ENCODE results near the gene EFCAB6. TPM values are rescaled to one million over a fixed set of nuclear protein-coding genes. Genes with fewer than 3 reads are reported as not detected.

Gene EFCAB6
- total RNA-seq, 1 donor from 2014 or later: 1.8 TPM

DNA sequence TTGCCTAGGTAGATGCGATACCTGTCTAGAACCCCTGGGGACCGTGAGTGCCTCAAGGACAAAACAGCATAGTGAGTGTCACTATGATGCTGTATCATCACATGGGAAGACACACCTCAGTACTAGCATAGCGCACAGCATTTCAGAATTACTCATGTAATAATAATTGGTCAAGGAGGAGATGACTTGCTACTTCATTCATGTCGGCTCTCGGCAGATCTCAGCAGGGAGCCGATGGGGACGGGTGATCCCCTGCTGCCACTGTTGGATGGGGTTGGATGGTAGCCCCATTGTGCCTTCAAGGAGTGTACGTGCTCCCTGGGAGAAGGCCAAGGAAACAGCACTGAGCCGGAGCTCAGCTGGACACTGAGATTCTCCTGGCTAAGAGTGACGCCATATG is 186.9 kb downstream of the EFCAB6 start:
- intact Hi-C loops (cut with micrococcal nuclease): no loop called here
- no peaks in the 10 kb centered on the region for H3K27me3 ChIP-seq (ENCODE audit: low read depth)

DNA sequence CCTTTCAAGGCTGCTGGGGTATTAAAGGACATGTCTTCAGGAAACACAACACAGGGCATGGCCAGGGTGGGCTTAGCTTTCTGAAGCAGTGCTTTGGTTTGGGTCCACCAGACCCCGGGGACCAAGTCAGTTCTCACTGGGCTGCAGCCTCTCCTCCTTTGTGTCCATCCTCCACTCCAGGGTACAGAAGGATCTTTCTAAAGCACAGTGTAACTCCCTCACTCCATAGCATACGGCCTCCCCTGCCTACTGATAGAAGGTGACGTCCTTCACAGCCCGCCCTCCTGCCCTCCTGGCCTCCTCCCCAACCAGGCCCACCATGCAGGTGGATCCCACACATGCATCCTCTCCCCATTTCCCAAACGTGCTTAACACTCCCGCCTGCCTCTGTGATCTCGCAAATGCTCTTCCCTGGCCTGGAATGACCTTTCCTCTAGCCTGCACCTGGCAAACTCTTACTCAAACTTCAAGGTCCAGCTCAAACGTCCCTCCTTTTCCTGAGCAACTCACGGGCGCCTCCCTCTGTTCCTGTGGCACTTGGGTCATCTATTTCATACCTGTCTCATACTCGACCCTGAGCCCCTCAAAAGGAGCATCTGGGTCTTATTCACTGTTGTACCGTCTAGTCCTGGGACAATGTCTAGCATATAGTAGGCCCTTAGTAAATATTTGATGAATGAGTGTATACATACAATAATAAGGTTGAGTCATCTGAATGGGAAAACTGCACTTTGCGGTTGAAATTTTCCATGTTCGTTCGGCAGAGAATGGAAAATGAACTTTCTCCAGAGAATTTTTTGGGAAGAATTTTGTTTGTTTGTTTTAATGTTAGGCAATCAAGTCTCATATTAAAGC is 187.7 kb downstream of the EFCAB6 start:
- Histone ChIP-seq H3K27me3 (ENCODE audit: low read depth) (no peaks in the 10 kb centered on the region), H3K4me1 (no peaks in the 10 kb centered on the region), H3K36me3 (peaks cover 4% of the 10 kb centered on the region), H3K27ac (replicated peaks) (no peak overlapping the region), H3K4me3 (no peak overlapping the region), H3K9me3 (replicated peaks) (peaks cover 7% of the 10 kb centered on the region)
- TF ChIP-seq CTCF (IDR thresholded peaks at IDR 0.05; ENCODE audit: borderline replicate concordance): no peak
- DNase-seq: no peak
- intact Hi-C loops (cut with micrococcal nuclease): no loop called here

More for the DNA sequence above, 186.9 kb downstream of the EFCAB6 start:
- H3K9me3 ChIP-seq (replicated peaks): peaks cover 2% of the 10 kb centered on the region
- no peak for TF ChIP-seq CTCF (IDR thresholded peaks at IDR 0.05; ENCODE audit: borderline replicate concordance)
- no peak overlapping the region for H3K27ac ChIP-seq (replicated peaks)
- H3K4me1 ChIP-seq: no peaks in the 10 kb centered on the region
- no peak overlapping the region for H3K4me3 ChIP-seq
- H3K36me3 ChIP-seq: no peaks in the 10 kb centered on the region
- DNase-seq: no peak

DNA sequence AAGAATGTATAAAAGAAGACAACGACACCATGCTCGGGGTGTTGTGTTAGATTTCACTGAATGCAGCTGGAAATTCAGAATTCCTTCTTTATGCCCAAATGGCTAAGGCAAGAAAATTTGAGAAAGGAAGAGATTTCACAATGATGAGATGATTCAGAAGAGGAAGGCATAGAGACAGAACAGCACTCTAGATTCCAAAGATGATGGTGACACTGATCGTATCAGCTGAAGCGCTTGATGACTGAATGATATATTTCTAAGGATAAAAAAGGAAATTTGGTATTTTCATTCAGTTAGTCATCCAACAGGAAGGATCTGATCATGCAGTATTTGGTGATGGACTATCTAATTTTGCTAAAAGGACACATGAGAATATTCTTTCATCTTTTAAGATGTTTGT is 189.2 kb downstream of the EFCAB6 start:
- Histone ChIP-seq H3K4me1 (no peaks in the 10 kb centered on the region), H3K36me3 (peaks cover 4% of the 10 kb centered on the region), H3K27ac (replicated peaks) (no peak overlapping the region), H3K27me3 (ENCODE audit: low read depth) (no peaks in the 10 kb centered on the region), H3K4me3 (no peak overlapping the region), H3K9me3 (replicated peaks) (peaks cover 7% of the 10 kb centered on the region)
- TF ChIP-seq CTCF (IDR thresholded peaks at IDR 0.05; ENCODE audit: borderline replicate concordance): no peak
- intact Hi-C loops (cut with micrococcal nuclease): no loop called here
- no peak for DNase-seq

GRCh38 chr22:43620197-43620596 is 191.9 kb downstream of the EFCAB6 start:
- peaks cover 4% of the 10 kb centered on the region for H3K36me3 ChIP-seq
- intact Hi-C loops (cut with micrococcal nuclease): no loop called here
- DNase-seq: no peak
- no peak overlapping the region for H3K4me3 ChIP-seq
- H3K27ac ChIP-seq (replicated peaks): no peak overlapping the region
- peaks cover 7% of the 10 kb centered on the region for H3K9me3 ChIP-seq (replicated peaks)
- no peak for TF ChIP-seq CTCF (IDR thresholded peaks at IDR 0.05; ENCODE audit: borderline replicate concordance)
- H3K27me3 ChIP-seq (ENCODE audit: low read depth): no peaks in the 10 kb centered on the region
- H3K4me1 ChIP-seq: no peaks in the 10 kb centered on the region

- H3K4me3 ChIP-seq: no peak overlapping the region
- H3K36me3 ChIP-seq: peaks cover 4% of the 10 kb centered on the region
- H3K4me1 ChIP-seq: no peaks in the 10 kb centered on the region
- no peak for TF ChIP-seq CTCF (IDR thresholded peaks at IDR 0.05; ENCODE audit: borderline replicate concordance)
- DNase-seq: no peak
- H3K9me3 ChIP-seq (replicated peaks): peaks cover 7% of the 10 kb centered on the region
- H3K27ac ChIP-seq (replicated peaks): no peak overlapping the region
- intact Hi-C loops (cut with micrococcal nuclease): no loop called here
- H3K27me3 ChIP-seq (ENCODE audit: low read depth): no peaks in the 10 kb centered on the region
These were observed 193.6 kb downstream of the EFCAB6 start for GRCh38 chr22:43618517-43618916.
